Mesothelial cell of epicardium (in vitro differentiated cells): ENCODE data around the gene HS2ST1. TPM values are rescaled to one million over a fixed set of nuclear protein-coding genes. Genes with fewer than 3 reads are reported as not detected.
"Not testable (repeated sequence)": the region's sequence is repeated elsewhere in the genome, so short reads cannot be mapped to it uniquely, and the experiment has no call there.

ENCODE experiments used
- DNase-seq, 2 experiments: peaks; one replicate each; pipeline ENCODE4 v3.0.0; 2021; ENCODE audit warnings: low spot score in 2 of 2; ENCODE audit not compliant: unreplicated experiment in 2 of 2
- H3K27ac Mint-ChIP-seq: 2 replicates; pipeline ENCODE4 v1.8.0; 2021; ENCODE audit warnings: mixed read lengths
- H3K27me3 Mint-ChIP-seq: 2 replicates; pipeline ENCODE4 v1.8.0; 2021; ENCODE audit warnings: low read depth, mixed read lengths
- H3K36me3 Mint-ChIP-seq: 2 replicates; pipeline ENCODE4 v1.8.0; 2021; ENCODE audit warnings: mixed read lengths
- H3K4me1 Mint-ChIP-seq: 2 replicates; pipeline ENCODE4 v1.8.0; 2021; ENCODE audit warnings: mixed read lengths
- H3K4me3 Mint-ChIP-seq: 2 replicates; pipeline ENCODE4 v1.8.0; 2021; ENCODE audit warnings: mild to moderate bottlenecking, moderate library complexity, mixed read lengths
- H3K9me3 Mint-ChIP-seq: 2 replicates; pipeline ENCODE4 v1.8.0; 2021; ENCODE audit warnings: mixed read lengths
- CTCF ChIP-seq: fragments of 200-600 bp; sonication (generic); IDR thresholded peaks from one replicate; pipeline ENCODE4 v1.5.0; 2021; ENCODE audit warnings: antibody characterized with exemption; ENCODE audit not compliant: unreplicated experiment
- total RNA-seq: library from RNA; stranded (reverse); gene quantifications from 3 replicates; pipeline ENCODE4 v1.2.1, GENCODE V29; 2021

Gene HS2ST1
- 37.3 to 40.2 TPM (median 37.8 TPM) in 3 replicates for total RNA-seq

- H3K27me3 Mint-ChIP-seq: no peaks in the 10 kb centered on the region
- H3K4me1 Mint-ChIP-seq: peaks cover 23% of the 10 kb centered on the region
- peaks cover 8% of the 10 kb centered on the region for H3K36me3 Mint-ChIP-seq
- no peak for DNase-seq
- TF ChIP-seq CTCF: no peak
- H3K9me3 Mint-ChIP-seq: no peaks in the 10 kb centered on the region
- no peak within 1 kb of the TSS for H3K27ac Mint-ChIP-seq
- H3K4me3 Mint-ChIP-seq: no peak within 1 kb of the TSS
Observed at GRCh38 chr1:86914601-86914997, at the start of gene HS2ST1. Gene HS2ST1, plus strand, starts transcription at chr1:86914635.

DNA sequence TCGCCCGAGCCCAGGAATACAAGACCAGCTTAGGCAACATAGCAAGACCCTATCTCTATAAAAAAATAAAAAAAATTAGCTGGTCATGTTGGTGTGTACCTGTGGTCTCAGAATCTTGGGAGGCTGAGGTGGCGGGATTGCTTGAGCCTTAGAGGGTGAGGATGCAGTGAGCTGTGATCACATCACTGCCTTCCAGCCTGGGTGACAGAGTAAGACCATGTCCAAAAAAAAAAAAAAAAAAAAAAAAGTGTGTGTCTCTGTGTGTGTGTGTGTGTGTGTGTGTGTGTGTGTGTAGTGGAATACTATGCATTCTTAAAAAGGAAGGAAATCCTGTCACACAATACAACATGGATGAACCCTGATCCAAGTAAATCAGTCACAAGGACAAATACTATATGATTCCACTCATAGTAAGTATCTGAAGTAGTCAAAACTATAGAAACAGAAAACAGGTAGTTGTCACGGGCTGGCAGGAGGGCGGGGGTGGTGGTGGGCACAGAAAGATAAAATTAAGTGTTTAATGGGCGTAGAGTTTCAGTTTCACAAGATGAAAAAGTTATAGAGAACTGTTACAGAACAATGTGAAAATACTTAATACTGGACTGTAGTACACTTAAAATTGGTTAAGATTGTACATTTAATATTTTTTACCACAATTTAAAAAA lies 48.3 kb upstream of the HS2ST1 start:
- H3K27me3 Mint-ChIP-seq: no peaks in the 10 kb centered on the region
- H3K36me3 Mint-ChIP-seq: peaks cover 17% of the 10 kb centered on the region
- no peak overlapping the region for H3K27ac Mint-ChIP-seq
- no peaks in the 10 kb centered on the region for H3K4me1 Mint-ChIP-seq
- no peak for DNase-seq
- H3K9me3 Mint-ChIP-seq: no peaks in the 10 kb centered on the region
- TF ChIP-seq CTCF: no peak
- H3K4me3 Mint-ChIP-seq: no peak overlapping the region

- H3K9me3 Mint-ChIP-seq: no peaks in the 10 kb centered on the region
Observed at GRCh38 chr1:86866665-86867064, 47.8 kb upstream of the HS2ST1 start.

DNA sequence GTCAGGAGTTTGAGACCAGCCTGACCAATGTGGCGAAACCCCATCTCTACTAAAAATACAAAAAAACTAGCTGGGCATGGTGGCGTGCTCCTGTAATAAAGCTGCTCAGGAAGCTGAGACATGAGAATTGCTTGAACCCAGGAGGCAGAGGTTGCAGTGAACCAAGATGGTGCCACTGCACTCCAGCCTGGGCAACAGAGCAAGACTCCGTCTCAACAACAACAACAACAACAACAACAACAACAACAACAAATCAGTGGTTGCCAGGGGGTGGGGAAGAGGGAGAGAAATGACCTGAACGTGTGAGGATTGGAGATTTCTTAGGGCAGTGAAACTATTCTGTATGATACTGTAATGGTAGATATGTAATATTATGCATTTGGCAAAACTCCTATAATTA lies 47.2 kb upstream of the HS2ST1 start:
- not testable (repeated sequence) for H3K4me3 Mint-ChIP-seq, DNase-seq, H3K27me3 Mint-ChIP-seq, H3K4me1 Mint-ChIP-seq, H3K9me3 Mint-ChIP-seq, H3K27ac Mint-ChIP-seq
- H3K36me3 Mint-ChIP-seq: peaks cover 13% of the 10 kb centered on the region

More at GRCh38 chr1:86866665-86867064, 47.8 kb upstream of the HS2ST1 start:
- Mint-ChIP-seq H3K4me3 (no peak overlapping the region), H3K36me3 (peaks cover 13% of the 10 kb centered on the region), H3K4me1 (no peaks in the 10 kb centered on the region), H3K27ac (no peak overlapping the region), H3K27me3 (no peaks in the 10 kb centered on the region)
- no peak for TF ChIP-seq CTCF
- DNase-seq: no peak

- no peaks in the 10 kb centered on the region for H3K9me3 Mint-ChIP-seq
- H3K4me3 Mint-ChIP-seq: no peak overlapping the region
- H3K27me3 Mint-ChIP-seq: no peaks in the 10 kb centered on the region
- H3K4me1 Mint-ChIP-seq: no peaks in the 10 kb centered on the region
- no peak overlapping the region for H3K27ac Mint-ChIP-seq
- DNase-seq: no peak
- peaks cover 13% of the 10 kb centered on the region for H3K36me3 Mint-ChIP-seq
- no peak for TF ChIP-seq CTCF
Observed at GRCh38 chr1:86868477-86868876, 46.0 kb upstream of the HS2ST1 start.

- Mint-ChIP-seq H3K4me1 (no peaks in the 10 kb centered on the region), H3K9me3 (no peaks in the 10 kb centered on the region), H3K27me3 (no peaks in the 10 kb centered on the region), H3K36me3 (peaks cover 13% of the 10 kb centered on the region), H3K27ac (no peak overlapping the region), H3K4me3 (no peak overlapping the region)
- no peak for TF ChIP-seq CTCF
- DNase-seq: no peak
Observed at GRCh38 chr1:86871001-86871400, 43.4 kb upstream of the HS2ST1 start.
